Activated naive CD4-positive, alpha-beta T cell treated with anti-CD3 and anti-CD28 coated beads, Interleukin-2, amount 50 U/mL, for 16 hours (primary cell): ENCODE data around the gene TXK.

Experiments
- DNase-seq: peaks from one replicate; pipeline ENCODE4 v3.0.0-alpha.2; 2020

Gene TXK

DNA sequence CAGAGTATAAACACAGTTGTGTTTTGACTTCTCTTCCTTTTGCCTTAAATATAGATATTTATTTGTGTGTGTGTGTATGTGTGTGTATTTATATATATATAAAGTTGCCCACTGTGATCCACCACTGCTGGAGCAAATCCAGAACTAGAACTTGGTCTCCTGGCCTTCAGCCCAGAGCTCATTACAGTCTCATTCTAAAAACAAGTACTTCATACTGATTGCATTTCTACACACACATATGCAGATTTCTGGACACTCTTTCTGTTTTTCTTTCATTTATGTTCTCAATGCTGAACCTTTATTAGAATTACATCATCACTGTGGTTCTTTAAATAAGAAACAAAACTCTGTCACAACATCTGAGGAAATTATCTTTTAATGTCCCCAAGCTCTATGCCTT lies 381 bp downstream of the TXK start:
- no peak for DNase-seq

DNA sequence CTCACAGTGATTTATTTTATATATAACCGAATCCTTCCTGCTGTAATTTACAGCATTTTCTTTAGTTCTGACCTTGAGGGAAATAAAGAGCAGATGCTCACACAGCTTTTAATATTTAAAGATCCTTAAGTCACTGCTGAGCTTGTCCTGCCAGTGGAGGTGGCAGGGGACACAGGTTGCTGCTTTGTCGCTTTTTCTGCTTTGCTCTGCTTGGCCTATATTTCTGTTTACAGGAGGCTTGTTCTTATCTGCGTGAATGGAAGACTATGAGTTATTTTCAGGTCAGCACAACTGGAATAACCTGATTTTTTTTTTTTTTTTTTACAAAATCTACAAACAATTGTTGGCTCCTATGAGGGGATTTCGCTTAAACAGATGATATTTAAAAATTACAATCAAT lies 2.3 kb downstream of the TXK start:
- DNase-seq = no peak

DNA sequence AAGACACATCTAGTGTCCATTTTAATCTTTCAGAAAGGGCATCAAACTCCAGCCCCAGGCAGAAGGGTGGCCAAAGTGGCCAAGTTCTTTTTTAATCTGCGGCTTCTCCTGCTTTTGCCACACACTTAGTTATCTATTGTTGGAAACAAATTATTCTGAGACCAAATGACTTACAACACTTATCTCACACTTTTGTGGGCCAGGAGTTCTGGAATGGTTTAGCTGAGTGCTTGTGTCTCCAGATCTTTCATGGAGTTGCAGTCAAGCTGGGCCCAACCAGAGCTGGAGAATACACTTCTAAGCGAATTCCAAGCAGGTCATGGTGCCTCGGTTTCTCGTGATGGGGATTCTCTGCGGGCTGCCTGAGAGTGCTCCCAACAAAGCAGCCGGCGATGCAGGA lies 4.0 kb downstream of the TXK start:
- no peak for DNase-seq

DNA sequence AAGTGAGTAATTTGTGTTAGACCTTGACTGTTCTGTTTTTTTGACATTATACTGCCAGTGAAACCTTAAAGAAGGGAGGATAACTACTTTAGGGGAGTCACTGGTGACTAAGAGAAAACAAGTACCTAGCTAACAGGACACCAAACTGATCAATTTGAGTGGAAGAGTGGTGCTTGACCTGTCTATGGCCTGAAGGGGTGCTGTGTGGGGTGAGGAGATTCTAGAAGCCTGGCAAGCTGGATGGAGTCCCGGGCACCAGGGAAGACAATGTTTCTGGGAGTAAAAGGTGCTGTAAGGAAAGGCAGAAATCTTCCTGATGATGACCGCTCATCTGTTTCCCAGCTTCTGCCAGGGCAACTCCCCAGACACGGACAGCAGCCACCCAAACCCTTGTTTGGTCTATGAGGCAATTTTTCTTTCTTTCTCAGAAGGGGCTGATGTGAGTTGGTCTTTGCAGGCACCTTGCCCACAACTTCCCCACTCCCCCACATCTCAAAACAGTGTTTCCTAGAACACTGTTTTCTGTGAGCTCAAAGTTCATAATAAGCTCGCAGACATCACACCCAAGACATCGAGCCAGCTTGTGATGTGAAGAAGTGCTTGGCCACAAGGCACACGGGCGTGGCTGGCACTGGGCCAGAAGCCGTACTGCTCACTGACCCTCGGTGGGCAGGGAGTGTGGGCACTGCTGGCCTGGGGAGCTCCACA lies 4.6 kb downstream of the TXK start:
- DNase-seq = peak; percentile 37

DNA sequence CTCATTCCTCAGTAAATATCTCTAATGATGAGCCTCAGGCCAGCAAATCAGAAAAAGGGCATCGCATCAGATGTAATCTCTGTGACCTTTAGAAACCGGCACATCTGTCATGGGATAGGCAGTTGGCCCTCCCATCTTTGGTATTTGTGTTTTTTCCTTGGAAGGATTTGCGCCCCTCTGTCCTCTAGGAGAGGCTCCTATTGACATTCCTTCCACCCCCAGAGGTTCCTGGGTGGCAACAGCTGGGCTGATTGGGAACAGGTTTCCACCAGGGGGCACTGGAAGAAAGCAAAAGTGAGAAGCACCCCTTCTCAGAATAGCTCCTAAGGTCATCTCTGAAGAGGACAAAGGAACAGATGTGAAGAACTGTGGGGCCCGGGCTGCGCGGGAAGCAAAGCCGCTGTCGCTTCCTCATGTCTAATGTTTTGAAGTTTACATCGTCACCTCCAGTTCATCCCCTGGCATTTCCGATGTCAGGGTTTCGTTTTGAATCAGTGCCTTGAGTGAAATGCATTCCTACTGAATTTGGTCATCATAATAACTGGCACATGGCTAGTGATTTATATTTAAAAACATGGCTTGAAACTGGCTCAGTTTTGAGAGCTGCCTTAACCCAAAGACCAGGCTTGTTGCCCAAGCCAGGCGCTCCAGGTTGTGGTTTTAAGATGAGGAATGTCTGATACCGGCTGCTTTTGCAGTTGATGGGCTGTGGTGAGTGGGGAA lies 6.2 kb downstream of the TXK start:
- DNase-seq = peak; percentile 70

DNA sequence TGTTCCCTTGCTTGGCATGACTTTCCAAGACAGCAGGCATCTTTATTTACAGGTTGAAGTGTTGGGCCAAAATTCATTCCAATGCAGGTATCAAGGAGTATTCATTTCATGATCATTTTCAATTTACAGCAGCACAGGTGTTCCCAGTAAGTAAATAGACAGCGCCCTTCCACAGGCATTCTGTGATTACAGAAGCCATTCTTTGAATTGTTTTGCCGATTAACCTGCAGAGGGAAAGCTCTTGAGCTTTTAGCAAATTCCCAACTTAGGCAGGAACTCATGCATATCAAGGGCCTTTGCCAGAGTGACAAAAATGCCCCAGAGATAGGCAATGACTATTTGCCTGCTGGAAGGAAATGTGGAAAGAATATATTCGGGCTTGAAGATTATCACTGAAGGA lies 6.8 kb downstream of the TXK start:
- no peak for DNase-seq

DNA sequence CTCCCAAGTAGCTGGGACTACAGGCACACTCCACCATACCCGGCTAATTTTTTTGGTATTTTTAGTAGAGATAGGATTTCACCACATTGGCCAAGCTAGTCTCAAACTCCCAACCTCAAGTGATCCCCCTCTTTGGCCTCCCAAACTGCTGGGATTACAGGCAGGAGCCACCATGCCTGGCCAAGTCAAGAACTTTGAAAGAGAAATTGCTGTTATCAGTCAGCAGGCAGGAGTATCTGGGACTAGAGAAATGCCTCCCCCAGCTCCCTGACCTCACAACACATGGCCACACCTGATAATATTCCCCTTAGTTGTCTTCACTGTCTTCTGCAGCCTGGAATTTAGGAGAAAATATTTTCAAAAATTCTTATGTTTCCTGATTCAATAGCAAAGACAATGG lies 7.4 kb downstream of the TXK start:
- DNase-seq = no peak

DNA sequence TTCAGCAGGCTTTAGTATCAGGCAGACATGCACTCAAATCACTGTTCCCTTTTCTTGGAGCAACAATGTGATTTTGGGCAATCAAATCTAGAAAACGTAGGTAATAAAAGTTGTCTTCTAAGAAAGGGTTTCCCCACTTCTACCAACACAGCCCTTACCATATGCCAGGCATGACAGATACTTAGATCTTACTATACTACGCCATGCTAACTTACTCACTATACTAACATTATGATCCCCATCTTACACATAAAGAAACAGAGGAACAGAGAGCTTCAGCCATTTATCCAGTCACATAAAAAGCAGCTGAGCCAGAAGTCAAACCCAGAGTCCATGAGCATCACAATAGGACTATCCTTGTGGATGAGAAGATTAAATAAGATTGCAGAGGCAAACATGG lies 9.2 kb downstream of the TXK start:
- DNase-seq = no peak

DNA sequence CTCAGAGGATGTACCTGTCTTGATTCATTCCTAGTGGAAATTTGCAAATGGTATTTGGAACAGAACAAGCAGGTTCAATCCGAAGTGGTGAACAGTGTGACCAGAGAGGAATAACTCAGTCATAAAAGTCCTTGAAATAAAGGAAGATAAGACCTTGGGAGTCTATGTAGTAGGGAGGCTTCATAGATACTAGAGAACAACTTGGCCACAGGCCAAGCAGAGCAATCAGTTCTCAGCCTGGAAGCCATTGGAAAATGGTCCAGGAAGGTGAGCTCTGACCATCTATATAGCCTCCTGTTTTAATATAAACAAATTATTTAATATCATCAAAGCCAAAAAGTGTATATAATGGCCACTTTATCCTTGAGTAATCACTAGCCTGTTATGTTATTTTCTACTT lies 11.3 kb downstream of the TXK start:
- DNase-seq = no peak

DNA sequence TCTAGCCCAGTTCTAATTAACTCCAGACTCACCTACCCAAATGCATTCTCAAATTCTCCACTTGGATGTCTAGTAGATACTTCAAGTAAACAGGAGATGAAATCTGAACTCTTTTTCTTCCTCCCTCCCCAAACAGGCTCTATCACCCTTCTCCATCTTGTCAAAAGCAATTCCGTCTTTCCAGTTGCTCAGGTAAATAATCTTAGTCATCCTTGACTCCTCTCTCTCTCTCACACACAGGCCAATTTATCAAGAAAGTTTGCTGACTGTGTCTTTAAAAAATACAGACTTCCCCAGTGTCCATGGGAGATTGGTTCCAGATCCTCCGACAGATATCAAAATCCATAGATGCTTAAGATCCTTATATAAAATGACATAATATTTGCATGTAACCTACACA lies 12.9 kb downstream of the TXK start:
- DNase-seq = no peak

DNA sequence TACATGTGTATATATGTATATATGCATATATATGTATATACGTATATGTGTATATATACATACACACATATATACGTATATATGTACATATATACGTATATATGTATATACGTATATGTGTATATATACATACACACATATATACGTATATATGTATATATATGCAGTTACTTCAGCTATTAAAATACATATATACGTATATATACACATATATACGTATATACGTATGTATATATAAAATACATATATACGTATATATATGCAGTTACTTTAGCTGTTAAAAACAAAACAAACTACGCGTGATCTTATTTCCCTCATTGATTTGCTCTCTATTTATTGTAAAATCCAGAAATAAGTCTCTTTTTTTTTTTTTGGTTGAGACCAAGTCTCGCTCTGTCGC lies 13.9 kb downstream of the TXK start:
- DNase-seq = no peak

DNA sequence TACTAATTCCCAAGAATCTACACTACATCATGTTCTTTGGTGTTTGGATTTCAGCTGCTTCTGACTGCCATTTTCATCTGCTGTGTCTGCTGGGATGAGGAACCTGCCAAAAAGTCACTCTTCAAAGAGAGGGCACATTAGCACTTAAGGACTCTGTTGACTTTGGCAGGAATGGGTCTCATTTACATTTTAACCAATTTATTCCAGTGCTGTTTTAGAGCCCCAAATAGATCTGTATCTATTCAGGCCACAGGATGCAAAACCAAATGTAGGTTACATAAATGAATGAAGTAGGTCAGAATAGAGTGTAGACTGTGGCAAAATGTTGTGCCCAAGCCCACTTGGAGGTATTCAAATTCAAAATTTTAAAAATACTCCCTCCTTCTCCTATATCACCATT lies 14.4 kb downstream of the TXK start:
- no peak for DNase-seq

DNA sequence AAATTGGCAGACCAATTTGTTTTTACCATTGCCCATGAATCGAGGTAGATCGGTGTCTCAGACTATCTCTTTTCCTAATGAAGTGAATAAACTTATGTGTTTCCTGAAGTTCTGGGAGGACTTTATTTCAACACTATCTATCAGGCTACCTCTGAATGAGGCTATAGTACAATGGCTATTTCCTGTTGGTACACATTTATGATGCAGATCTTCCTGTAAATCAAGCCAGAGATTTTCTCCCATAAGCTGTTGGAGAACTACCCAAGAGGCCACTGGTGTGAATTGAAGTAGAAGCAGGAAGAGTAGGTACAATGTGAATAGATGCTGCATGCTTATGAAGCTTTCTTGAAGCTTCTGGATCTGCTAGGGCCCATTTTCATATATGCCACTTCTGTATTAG lies 16.0 kb downstream of the TXK start:
- DNase-seq = no peak

DNA sequence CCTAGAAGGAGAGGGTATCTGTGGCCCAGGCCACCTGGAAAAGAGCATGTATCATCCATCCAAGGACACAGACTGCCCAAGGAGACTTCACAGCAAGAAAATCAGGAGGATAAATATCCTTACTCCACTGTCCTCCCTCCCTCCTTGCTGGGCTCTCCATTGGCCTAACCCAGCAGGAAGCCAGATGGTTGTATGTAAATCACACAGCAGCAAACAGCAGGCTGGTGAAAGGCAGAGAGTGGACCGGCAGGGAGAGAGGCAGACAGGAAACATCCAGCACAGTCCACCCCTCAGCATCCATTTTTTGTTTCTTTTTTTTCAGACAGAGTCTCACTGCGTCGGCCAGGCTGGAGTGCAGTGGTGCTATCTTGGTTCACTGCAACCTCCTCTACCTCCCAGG lies 17.5 kb downstream of the TXK start:
- no peak for DNase-seq

DNA sequence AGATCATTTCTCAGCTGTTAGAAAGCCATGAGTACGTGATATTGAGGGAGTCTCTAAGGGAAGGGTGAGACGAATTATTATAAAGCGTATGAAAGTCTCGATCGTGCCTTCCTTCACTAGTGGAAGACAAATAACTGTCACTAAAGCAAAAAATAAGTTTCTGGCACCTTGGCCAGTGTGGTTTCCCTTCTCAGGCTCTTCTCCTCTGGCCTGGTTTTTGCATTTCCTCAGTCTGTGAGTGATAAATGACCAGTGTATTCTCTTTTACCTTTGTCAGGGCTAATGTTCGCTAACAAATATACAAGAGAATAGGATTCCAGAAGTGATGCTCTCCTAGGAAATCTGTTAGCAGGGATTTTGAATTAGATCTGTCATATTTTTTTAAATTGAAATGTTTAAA lies 19.6 kb downstream of the TXK start:
- no peak for DNase-seq

DNA sequence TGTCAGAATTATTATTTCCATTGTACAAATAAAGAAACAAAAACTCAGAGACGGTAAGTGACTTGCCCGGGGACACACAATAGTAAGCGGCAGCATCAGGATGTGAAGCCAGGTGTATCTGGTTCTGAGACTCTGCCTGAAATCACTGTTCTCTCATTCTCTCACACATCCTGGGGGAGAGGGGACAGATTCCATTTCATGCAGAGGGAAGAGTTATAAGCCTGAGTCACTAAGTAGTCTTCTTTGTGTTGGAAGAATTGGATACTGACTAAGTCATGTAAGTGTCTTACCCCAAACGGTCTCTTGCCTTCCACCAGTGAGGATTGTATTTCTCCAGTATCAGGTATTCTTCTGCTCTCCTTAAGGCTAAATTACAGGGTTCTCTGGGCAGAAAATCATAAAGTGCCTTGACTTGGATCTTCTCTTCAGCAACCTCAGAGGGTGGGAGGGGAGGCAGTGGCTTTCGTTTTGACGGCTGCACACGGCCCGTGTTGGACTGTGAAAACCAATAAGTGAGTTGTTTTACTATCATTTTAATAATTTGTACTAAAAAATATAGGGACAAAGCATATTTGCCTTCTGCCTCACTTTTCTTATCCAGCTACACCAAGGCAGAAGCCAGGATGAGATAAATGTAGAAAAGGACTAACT lies 21.9 kb downstream of the TXK start:
- DNase-seq = no peak

DNA sequence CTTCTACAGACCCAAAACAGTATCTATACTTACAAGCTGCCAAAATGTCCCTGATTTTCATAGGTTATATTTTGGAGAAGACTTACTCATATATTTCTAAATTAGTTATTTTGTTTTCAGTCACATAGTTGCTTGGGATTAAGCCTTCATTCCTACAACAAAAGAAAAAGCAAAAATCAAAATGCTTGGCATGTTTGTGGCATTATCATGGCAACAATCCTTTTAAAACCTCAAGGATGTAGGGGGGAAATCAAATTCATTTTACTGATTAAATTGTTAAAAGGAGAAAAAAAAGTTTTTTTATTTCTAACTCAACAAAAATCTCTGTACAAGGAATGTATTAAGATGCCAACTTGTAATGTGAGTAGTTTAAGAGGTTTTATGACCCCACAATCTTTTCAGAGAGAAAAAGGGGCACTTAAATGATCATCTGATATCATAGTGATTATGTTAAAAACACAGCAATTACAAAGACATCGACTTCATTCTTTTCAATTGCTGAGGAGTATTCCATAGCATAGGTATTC lies 23.5 kb downstream of the TXK start:
- no peak for DNase-seq

DNA sequence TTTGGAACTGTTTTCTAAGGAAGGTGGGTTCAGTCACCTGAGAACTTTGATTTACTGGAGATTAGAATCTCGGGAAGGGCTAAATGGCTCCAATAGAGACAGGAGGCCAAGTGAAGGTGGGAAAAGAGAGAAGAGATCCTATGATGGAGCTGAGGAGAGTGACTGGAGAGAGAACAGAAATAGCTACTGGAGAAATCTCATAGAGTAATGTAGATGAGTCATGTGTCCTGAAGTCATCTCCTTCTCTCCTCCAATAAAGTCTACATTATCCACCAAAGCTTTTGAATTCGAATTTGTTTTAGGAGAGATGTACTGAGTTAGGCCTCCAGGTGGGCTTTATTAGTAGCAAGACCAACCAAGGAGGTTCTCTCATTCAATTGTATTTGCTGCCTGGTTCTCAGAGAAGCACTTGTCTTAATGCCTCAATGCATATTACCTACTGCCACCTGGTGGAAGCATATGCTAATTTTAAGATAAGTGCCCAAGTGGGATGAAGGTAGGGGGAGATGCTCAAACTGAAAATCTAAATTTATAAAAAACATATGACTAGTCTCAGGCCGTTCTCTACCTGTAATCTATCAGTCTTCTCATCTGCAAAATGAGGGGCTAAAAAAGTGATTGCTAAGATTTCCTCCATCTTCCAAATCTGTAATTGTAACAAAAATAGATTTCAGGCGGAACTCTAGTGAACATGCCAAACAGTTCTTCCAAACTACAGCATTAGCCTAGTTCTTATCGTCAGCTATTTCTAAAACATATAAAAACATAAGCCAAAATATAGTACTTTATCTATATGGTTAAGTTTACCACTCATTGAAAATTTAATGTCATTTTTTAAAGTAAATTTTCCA lies 24.4 kb downstream of the TXK start:
- DNase-seq = no peak

DNA sequence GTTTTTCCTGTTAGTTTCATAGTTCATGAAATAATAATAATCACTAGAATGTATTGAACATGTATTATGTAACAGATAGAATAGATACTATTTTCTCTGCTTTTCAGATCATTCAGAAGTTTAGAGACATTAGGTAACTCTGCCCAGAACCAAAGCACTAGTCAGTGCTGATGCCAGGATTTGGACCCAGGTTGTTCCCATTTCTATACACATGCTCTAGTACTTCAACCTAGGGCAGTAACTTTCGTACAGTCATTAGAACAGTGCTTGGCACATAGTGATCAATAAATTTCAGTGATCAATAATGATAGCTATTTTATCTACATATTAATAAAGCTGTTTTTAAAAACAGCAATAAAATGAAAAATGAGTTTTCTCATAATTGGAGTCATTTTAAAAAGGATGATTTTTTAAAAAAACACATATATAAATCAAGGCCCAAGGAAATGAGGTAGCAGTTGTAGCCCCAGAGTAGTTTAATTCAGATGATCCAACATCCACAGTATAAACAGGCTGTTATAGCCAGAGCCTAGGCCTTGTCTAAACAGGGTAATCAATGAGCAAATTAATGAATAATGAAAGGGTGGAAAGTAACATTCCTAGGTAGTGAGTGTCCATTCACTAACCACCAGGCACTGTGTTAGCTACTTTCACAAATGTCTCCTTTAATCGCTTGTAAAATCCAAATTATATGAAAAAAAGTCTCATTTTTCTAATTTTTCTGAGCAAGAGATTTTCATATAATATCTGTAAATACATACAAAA lies 25.6 kb downstream of the TXK start:
- DNase-seq = no peak

DNA sequence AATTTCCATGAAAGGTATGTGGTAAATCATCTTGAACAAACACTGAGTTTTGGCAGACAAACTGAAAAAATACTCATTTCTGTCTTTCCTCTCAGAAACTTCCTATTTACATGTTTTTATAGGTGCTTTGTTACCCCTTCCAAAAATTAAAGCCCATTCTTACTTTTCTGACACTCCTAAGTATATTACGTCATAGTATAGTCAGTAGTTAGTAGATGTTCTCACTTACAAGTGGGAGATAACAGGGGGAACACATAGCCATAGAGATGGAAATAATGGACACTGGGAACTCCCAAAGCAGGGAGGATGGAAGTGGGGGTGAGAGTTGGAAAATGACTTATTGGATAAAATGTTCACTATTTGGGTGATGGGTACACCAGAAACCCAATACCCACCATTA lies 28.8 kb downstream of the TXK start:
- DNase-seq = no peak

DNA sequence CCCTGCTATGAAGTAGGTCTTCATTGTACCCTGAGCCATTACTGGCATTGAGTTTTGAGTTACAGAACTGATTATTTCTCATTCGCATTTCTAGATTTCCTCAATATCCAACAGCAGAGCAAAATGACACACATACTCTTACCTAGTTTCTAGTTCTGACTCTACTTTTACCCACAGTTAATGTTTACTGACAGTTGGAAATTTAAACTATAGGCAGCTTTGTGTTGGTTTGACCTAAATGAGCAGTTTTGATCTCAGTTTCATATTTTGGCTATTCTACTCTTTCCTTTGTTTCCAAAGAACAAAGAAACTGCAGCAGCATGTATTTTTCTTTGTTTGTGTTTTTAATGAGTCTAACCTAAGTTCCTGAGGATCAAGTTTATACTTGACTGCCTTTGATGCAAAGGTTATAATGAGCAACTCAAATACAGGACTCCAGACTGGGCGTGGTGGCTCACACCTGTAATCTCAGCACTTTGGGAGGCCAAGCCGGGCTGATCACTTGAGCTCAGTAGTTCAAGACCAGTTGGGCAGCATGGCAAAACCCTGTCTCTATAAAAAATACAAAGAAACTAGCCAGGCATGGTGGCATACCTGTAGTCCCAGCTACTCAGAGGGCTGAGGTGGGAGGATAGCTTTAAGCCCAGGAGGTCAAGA lies 30.4 kb downstream of the TXK start:
- DNase-seq = peak; percentile 27

DNA sequence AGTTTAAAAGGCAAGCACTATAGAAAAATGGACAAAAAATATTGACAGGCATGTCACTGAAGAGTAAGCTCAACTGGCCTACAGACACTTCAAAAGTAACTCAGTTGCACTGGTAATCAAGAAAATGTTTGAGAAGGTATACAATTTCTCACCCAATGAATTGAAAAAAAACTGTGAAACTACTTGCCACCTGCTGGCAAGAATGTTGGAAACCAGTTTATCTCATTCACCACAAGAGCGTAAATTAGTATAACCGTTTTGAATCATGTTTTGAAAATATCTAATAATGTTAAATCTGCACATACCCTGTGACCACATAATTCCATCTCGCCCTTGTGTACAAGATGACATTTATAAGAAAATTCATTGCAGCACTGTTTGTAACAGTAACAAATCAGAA lies 31.7 kb downstream of the TXK start:
- no peak for DNase-seq
